ENCODE results near the gene SPRR2D. TPM values are rescaled to one million over a fixed set of nuclear protein-coding genes. Genes with fewer than 3 reads are reported as not detected.

Gene SPRR2D
- total and polyA plus RNA-seq, 2 donors (not counting 1 experiment from before 2014, with no cell fraction given) = not detected

DNA sequence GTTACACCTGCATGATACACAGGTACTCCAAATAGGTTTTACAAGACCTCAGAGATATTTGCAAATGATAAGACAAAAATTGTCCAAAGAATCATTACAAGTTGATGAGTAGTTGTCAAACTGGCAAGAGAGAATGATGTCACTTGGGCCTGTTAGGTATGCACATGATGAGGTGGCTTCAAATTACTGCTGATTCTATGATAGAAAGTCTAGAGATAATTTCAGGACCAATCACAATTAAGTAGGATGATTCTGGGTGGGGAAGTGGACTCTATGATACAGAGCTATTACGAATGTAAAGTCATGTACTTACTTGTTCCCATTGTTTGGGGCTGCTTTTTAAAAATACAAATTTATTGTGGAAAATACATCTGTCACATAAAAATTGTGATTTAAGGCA, 15.1 kb downstream of the SPRR2D start:
- intact Hi-C loops (cut with micrococcal nuclease) = no loop called here
- no peak overlapping the region for H3K27ac Mint-ChIP-seq
- H3K27me3 Mint-ChIP-seq = peaks cover 35% of the 10 kb centered on the region

DNA sequence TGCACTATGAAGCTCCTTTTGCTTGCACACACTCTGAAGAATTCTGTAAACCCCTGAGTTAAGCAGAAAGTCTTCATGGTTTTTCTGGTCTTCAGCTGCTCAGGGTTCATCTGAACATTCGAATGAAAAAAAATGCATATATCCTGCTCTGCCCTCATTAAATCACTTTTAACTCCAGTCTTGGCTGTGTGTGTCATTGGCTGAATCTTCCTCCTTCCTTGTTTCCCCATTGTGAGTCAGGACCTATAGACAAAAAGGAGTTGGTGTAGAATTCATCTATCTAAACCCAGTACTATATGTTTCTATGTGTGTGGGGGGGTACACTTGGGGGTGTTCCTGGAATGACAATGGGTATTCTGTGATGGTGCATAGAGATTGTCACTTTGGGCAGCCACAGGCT, 16.5 kb downstream of the SPRR2D start:
- POLR2A ChIA-PET = no interaction called here
- Histone ChIP-seq H3K4me2 (replicated peaks; ENCODE audit: low read depth, low read length, poor library complexity, severe bottlenecking) (no peak overlapping the region), H3K27me3 (replicated peaks in 1 of 4; ENCODE audit: control extremely low read depth in 1 of 4, control insufficient read depth in 3 of 4, insufficient read depth in 4 of 4, low read length in 3 of 4) (peaks cover 0 to 4% (median 0%) of the 10 kb centered on the region in 4 experiments), H3K79me2 (ENCODE audit: control insufficient read depth, insufficient read depth, low read length) (no peaks in the 10 kb centered on the region), H3K9ac (ENCODE audit: low read length) (no peak overlapping the region), H3K4me1 (ENCODE audit: control insufficient read depth in 2 of 2, insufficient read depth in 2 of 2, low read length in 2 of 2) (no peaks in the 10 kb centered on the region), H3K4me3 (ENCODE audit: control extremely low read depth in 1 of 5, extremely low read depth in 1 of 5, insufficient read depth in 1 of 5, low read depth in 2 of 5, low read length in 4 of 5) (no peak overlapping the region), H3K36me3 (replicated peaks in 1 of 2; ENCODE audit: control extremely low read depth in 1 of 2, control insufficient read depth in 1 of 2, extremely low read depth in 1 of 2, insufficient read depth in 2 of 2, low read length in 1 of 2) (no peaks in the 10 kb centered on the region), H3K9me3 (ENCODE audit: control extremely low read depth in 1 of 3, control insufficient read depth in 2 of 3, insufficient read depth in 1 of 3, low read length in 2 of 3) (peaks cover 0 to 3% (median 1%) of the 10 kb centered on the region in 3 donors), H2AFZ (ENCODE audit: insufficient read depth, low read depth, low read length, poor library complexity, severe bottlenecking) (no peak overlapping the region), H3K27ac (ENCODE audit: low read length in 2 of 2) (no peak overlapping the region), H4K20me1 (ENCODE audit: control insufficient read depth, insufficient read depth, low read length, poor library complexity, severe bottlenecking) (no peaks in the 10 kb centered on the region)
- H3K27me3 Mint-ChIP-seq = peaks cover 44% of the 10 kb centered on the region
- WGBS (ENCODE audit: insufficient coverage) = no CpG with 5 or more reads among the region's 1 CpG
- peaks cover 5% of the 10 kb centered on the region for H3K9me3 Mint-ChIP-seq (ENCODE audit: insufficient read depth)
- peaks cover 5% of the 10 kb centered on the region for H3K4me1 Mint-ChIP-seq
- no peak overlapping the region for H3K27ac Mint-ChIP-seq
- TF ChIP-seq EZH2 (IDR thresholded peaks at IDR 0.05; ENCODE audit: borderline replicate concordance, insufficient read depth, low read depth, low read length, poor library complexity, severe bottlenecking) = no peak
- TF ChIP-seq, protein P1, sequence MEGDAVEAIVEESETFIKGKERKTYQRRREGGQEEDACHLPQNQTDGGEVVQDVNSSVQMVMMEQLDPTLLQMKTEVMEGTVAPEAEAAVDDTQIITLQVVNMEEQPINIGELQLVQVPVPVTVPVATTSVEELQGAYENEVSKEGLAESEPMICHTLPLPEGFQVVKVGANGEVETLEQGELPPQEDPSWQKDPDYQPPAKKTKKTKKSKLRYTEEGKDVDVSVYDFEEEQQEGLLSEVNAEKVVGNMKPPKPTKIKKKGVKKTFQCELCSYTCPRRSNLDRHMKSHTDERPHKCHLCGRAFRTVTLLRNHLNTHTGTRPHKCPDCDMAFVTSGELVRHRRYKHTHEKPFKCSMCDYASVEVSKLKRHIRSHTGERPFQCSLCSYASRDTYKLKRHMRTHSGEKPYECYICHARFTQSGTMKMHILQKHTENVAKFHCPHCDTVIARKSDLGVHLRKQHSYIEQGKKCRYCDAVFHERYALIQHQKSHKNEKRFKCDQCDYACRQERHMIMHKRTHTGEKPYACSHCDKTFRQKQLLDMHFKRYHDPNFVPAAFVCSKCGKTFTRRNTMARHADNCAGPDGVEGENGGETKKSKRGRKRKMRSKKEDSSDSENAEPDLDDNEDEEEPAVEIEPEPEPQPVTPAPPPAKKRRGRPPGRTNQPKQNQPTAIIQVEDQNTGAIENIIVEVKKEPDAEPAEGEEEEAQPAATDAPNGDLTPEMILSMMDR (IDR thresholded peaks at IDR 0.05) = no peak
- intact Hi-C loops (cut with micrococcal nuclease) = no loop called here
- no peak overlapping the region for H3K4me3 Mint-ChIP-seq
- CTCF ChIA-PET = no interaction called here
- DNase-seq (no peak), ATAC-seq (ENCODE audit: low read depth) (no peak)

More for the DNA sequence above, 15.1 kb downstream of the SPRR2D start:
- H3K4me1 ChIP-seq (ENCODE audit: control insufficient read depth in 2 of 2, insufficient read depth in 2 of 2, low read length in 2 of 2) = no peaks in the 10 kb centered on the region
- no peaks in the 10 kb centered on the region for H3K36me3 ChIP-seq (replicated peaks in 1 of 2; ENCODE audit: control extremely low read depth in 1 of 2, control insufficient read depth in 1 of 2, extremely low read depth in 1 of 2, insufficient read depth in 2 of 2, low read length in 1 of 2)
- H4K20me1 ChIP-seq (ENCODE audit: control insufficient read depth, insufficient read depth, low read length, poor library complexity, severe bottlenecking) = no peaks in the 10 kb centered on the region
- Mint-ChIP-seq H3K4me3 (no peak overlapping the region), H3K9me3 (ENCODE audit: insufficient read depth) (peaks cover 5% of the 10 kb centered on the region), H3K4me1 (peaks cover 5% of the 10 kb centered on the region)
- H3K27ac ChIP-seq (ENCODE audit: low read length in 2 of 2) = no peak overlapping the region
- ChIA-PET POLR2A (no interaction called here), CTCF (no interaction called here)
- no peaks in the 10 kb centered on the region for H3K79me2 ChIP-seq (ENCODE audit: control insufficient read depth, insufficient read depth, low read length)
- no peak overlapping the region for H3K9ac ChIP-seq (ENCODE audit: low read length)
- no CpG with 5 or more reads among the region's 1 CpG for WGBS (ENCODE audit: insufficient coverage)
- no peak for TF ChIP-seq EZH2 (IDR thresholded peaks at IDR 0.05; ENCODE audit: borderline replicate concordance, insufficient read depth, low read depth, low read length, poor library complexity, severe bottlenecking)
- TF ChIP-seq, protein P1 (IDR thresholded peaks at IDR 0.05) = no peak
- H3K9me3 ChIP-seq (ENCODE audit: control extremely low read depth in 1 of 3, control insufficient read depth in 2 of 3, insufficient read depth in 1 of 3, low read length in 2 of 3) = peaks cover 0 to 3% (median 1%) of the 10 kb centered on the region in 3 donors
- no peak overlapping the region for H3K4me2 ChIP-seq (replicated peaks; ENCODE audit: low read depth, low read length, poor library complexity, severe bottlenecking)
- H3K27me3 ChIP-seq (replicated peaks in 1 of 4; ENCODE audit: control extremely low read depth in 1 of 4, control insufficient read depth in 3 of 4, insufficient read depth in 4 of 4, low read length in 3 of 4) = peaks cover 0 to 4% (median 1%) of the 10 kb centered on the region in 4 experiments
- H2AFZ ChIP-seq (ENCODE audit: insufficient read depth, low read depth, low read length, poor library complexity, severe bottlenecking) = no peak overlapping the region
- H3K4me3 ChIP-seq (ENCODE audit: control extremely low read depth in 1 of 5, extremely low read depth in 1 of 5, insufficient read depth in 1 of 5, low read depth in 2 of 5, low read length in 4 of 5) = no peak overlapping the region
- DNase-seq = no peak
- no peak for ATAC-seq (ENCODE audit: low read depth)

Measured in B cell (primary cell).